ENCODE data around the gene CRISP2.
"Not testable (repeated sequence)": the region's sequence is repeated elsewhere in the genome, so short reads cannot be mapped to it uniquely, and the experiment has no call there.

Gene CRISP2

GRCh38 chr6:49713346-49713745, at the start of gene CRISP2:
TSS of gene CRISP2 (minus strand) at chr6:49713543. CDS start at chr6:49709196, 4,347 bp downstream.
- no peak for DNase-seq (ENCODE audit: low read depth in 2 of 2)

GRCh38 chr6:49744259-49744658, 30.9 kb upstream of the CRISP2 start, which contains the start of gene CRISP3:
TSS of gene CRISP3 (minus strand) at chr6:49744388. CDS start at chr6:49744367, 21 bp downstream.
- no peak for DNase-seq (ENCODE audit: low read depth in 2 of 2)

- no peak for DNase-seq (ENCODE audit: low read depth in 2 of 2)
Observed at GRCh38 chr6:49743429-49743828, 30.1 kb upstream of the CRISP2 start.

GRCh38 chr6:49739423-49739822, 26.1 kb upstream of the CRISP2 start:
- DNase-seq (ENCODE audit: low read depth in 2 of 2) = no peak

- no peak for DNase-seq (ENCODE audit: low read depth in 2 of 2)
Observed at GRCh38 chr6:49736017-49736508, 22.7 kb upstream of the CRISP2 start.

- no peak for DNase-seq (ENCODE audit: low read depth in 2 of 2)
Observed at GRCh38 chr6:49733680-49734079, 20.3 kb upstream of the CRISP2 start.

GRCh38 chr6:49732781-49733180, 19.4 kb upstream of the CRISP2 start:
- no peak for DNase-seq (ENCODE audit: low read depth in 2 of 2)

- DNase-seq (ENCODE audit: low read depth in 2 of 2) = no peak
Observed at GRCh38 chr6:49730251-49730650, 16.9 kb upstream of the CRISP2 start.

GRCh38 chr6:49723917-49724316, 10.6 kb upstream of the CRISP2 start:
- DNase-seq (ENCODE audit: low read depth in 2 of 2) = not testable (repeated sequence)

- DNase-seq (ENCODE audit: low read depth in 2 of 2) = no peak
Observed at GRCh38 chr6:49721297-49721696, 8.0 kb upstream of the CRISP2 start.

- no peak for DNase-seq (ENCODE audit: low read depth in 2 of 2)
Observed at GRCh38 chr6:49720372-49720771, 7.0 kb upstream of the CRISP2 start.

- DNase-seq (ENCODE audit: low read depth in 2 of 2) = no peak
Observed at GRCh38 chr6:49698478-49698877, 14.9 kb downstream of the CRISP2 start.

GRCh38 chr6:49693512-49693911, 19.8 kb downstream of the CRISP2 start:
- DNase-seq (ENCODE audit: low read depth in 2 of 2) = no peak

GRCh38 chr6:49692534-49692933, 20.8 kb downstream of the CRISP2 start:
- no peak for DNase-seq (ENCODE audit: low read depth in 2 of 2)

GRCh38 chr6:49676671-49677281, 36.6 kb downstream of the CRISP2 start:
- DNase-seq (ENCODE audit: low read depth in 2 of 2) = no peak

GRCh38 chr6:49675816-49676215, 37.5 kb downstream of the CRISP2 start:
- DNase-seq (ENCODE audit: low read depth in 2 of 2) = no peak

GRCh38 chr6:49668083-49668511, 45.2 kb downstream of the CRISP2 start:
- no peak for DNase-seq (ENCODE audit: low read depth in 2 of 2)

- no peak for DNase-seq (ENCODE audit: low read depth in 2 of 2)
Observed at GRCh38 chr6:49666930-49667757, 46.2 kb downstream of the CRISP2 start.

GRCh38 chr6:49666480-49666879, 46.9 kb downstream of the CRISP2 start:
- DNase-seq (ENCODE audit: low read depth in 2 of 2) = no peak

GRCh38 chr6:49664817-49665216, 48.5 kb downstream of the CRISP2 start:
- DNase-seq (ENCODE audit: low read depth in 2 of 2) = no peak

GRCh38 chr6:49664054-49664453, 49.3 kb downstream of the CRISP2 start:
- not testable (repeated sequence) for DNase-seq (ENCODE audit: low read depth in 2 of 2)

GRCh38 chr6:49662892-49663261, 50.5 kb downstream of the CRISP2 start:
- DNase-seq (ENCODE audit: low read depth in 2 of 2) = no peak

All from stimulated activated CD4-positive, alpha-beta T cell treated with anti-CD3 and anti-CD28 coated beads, Interleukin-12 subunit alpha, Interleukin-12 subunit beta, amount 100 ng/mL, for 24 hours (primary cell).